Erythroblast (primary cell): ENCODE measurements around the gene EIF4G3.

Experiments
- GATA1 ChIP-seq: IDR thresholded peaks from 2 replicates; pipeline ENCODE4 v1.6.1; 2011; ENCODE audit warnings: low read depth, mild to moderate bottlenecking, control low read depth, low read length, moderate library complexity
- POLR2A ChIP-seq: IDR thresholded peaks from 2 replicates; pipeline ENCODE4 v1.6.1; 2011; ENCODE audit warnings: mild to moderate bottlenecking, low read length

DNA sequence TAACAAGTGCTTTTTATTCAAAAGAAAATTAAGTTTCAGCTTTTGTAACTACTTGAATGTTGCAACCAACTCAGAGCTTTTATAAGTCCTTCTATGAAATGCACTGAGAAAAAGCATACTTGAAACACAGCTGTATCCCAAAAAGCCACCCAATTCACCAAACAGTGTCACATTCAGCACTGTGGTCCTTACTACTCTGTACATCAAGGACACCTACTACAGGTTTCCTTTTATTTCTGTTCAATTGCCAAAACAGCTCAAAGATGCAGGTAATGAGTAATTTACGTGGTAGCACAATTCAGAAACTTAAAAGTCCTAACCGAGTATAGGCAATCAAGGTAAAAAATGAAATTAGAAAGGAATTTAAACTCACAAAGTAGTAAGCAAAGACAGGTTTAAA lies 2.5 kb downstream of the EIF4G3 start:
- no peak for TF ChIP-seq POLR2A
- no peak for TF ChIP-seq GATA1
